Small intestine (tissue), 7 donors: ENCODE data around the gene DGCR2. TPM values are rescaled to one million over a fixed set of nuclear protein-coding genes. Genes with fewer than 3 reads are reported as not detected.
A peak's percentile ranks its signal among the peaks of the same experiment; 100 is the strongest.

ENCODE experiments used
- DNase-seq, 2 donors: peaks; one replicate each; pipeline versions ENCODE4 v3.0.0 to v3.0.0-alpha.2; 2013
- FAIRE-seq: peaks from 2 replicates; lab custom pipeline; 2012; peaks lifted over from hg19 to GRCh38; lab: Jason Lieb, UNC
- H3K27ac ChIP-seq, 3 donors: one replicate each; pipeline ENCODE4 v1.5.1; 2013; ENCODE audit warnings: low read length in 2 of 3, mild to moderate bottlenecking in 2 of 3, control low read depth in 1 of 3, inconsistent platforms in 1 of 3, low read depth in 1 of 3, moderate library complexity in 1 of 3
- H3K27me3 ChIP-seq, 3 donors: one replicate each; pipeline ENCODE4 v1.6.1; 2013; ENCODE audit warnings: low read length in 3 of 3, inconsistent platforms in 1 of 3; ENCODE audit not compliant: control insufficient read depth in 3 of 3, insufficient read depth in 3 of 3
- H3K36me3 ChIP-seq, 3 donors: one replicate each; pipeline ENCODE4 v1.6.1; 2013; ENCODE audit warnings: low read length in 3 of 3, inconsistent platforms in 1 of 3, low read depth in 1 of 3, mild to moderate bottlenecking in 1 of 3, moderate library complexity in 1 of 3; ENCODE audit not compliant: control insufficient read depth in 3 of 3, insufficient read depth in 2 of 3
- H3K4me1 ChIP-seq, 3 donors: one replicate each; pipeline ENCODE4 v1.6.1; 2013; ENCODE audit warnings: low read length in 2 of 3, inconsistent platforms in 1 of 3, low read depth in 1 of 3, mild to moderate bottlenecking in 1 of 3, moderate library complexity in 1 of 3; ENCODE audit not compliant: control insufficient read depth in 3 of 3, insufficient read depth in 2 of 3
- H3K4me3 ChIP-seq, 3 donors: one replicate each; pipeline ENCODE4 v1.5.1; 2013; ENCODE audit warnings: low read length in 3 of 3, control low read depth in 1 of 3, inconsistent platforms in 1 of 3, low read depth in 1 of 3, mild to moderate bottlenecking in 1 of 3, moderate library complexity in 1 of 3
- H3K9me3 ChIP-seq, 2 donors: one replicate each; pipeline ENCODE4 v1.6.1; 2013; ENCODE audit warnings: low read depth in 1 of 2, low read length in 1 of 2; ENCODE audit not compliant: control insufficient read depth in 2 of 2, insufficient read depth in 1 of 2
- WGBS, 3 donors: extraction: QIAGEN DNeasy Blood & Tissue Kit; methylation state at CpG; one replicate each; pipeline ENCODE4 v1.1.7; 2013; 5-methylcytosine and 5-hydroxymethylcytosine counted together
- polyA plus RNA-seq, 4 donors: library from polyadenylated mRNA; stranded (reverse) in 3 of 4; unstranded in 1 of 4; fragments of 200-250 nt in 3 of 4; fragments of 120-200 nt in 1 of 4; gene quantifications; one replicate each; pipeline versions ENCODE4 v1.2.1 to v1.2.3, GENCODE V29; 2013
- donor health status: healthy with polysubstance abuse.
- donor health status: control.
- donor health status: control.
- donor health status: Bipolar disorder and iron deficiency.
- donor health status: healthy.

Gene DGCR2
- polyA plus RNA-seq, 4 donors = 14.8 to 61.6 (median 34.0) TPM

- no peaks in the 10 kb centered on the region for H3K27me3 ChIP-seq
- no peak overlapping the region for H3K27ac ChIP-seq
- H3K9me3 ChIP-seq = no peaks in the 10 kb centered on the region
- FAIRE-seq (no peak), DNase-seq (no peak)
- no peaks in the 10 kb centered on the region for H3K4me1 ChIP-seq
- WGBS, 3 donors = 90 to 94% (median 91%) methylated on average over 5 of the region's 5 CpGs
- no peak overlapping the region for H3K4me3 ChIP-seq
- H3K36me3 ChIP-seq = peaks cover 25 to 61% (median 31%) of the 10 kb centered on the region in 3 donors
Measured at GRCh38 chr22:19048531-19048930, 73.7 kb downstream of the DGCR2 start.

GRCh38 chr22:19047993-19048392 lies 74.2 kb downstream of the DGCR2 start:
- WGBS, 3 donors = 94 to 96% (median 95%) methylated on average over 11 of the region's 11 CpGs
- Histone ChIP-seq H3K4me1 (no peaks in the 10 kb centered on the region), H3K27me3 (no peaks in the 10 kb centered on the region), H3K4me3 (no peak overlapping the region), H3K9me3 (no peaks in the 10 kb centered on the region), H3K27ac (no peak overlapping the region), H3K36me3 (peaks cover 21 to 62% (median 33%) of the 10 kb centered on the region in 3 donors)
- DNase-seq (no peak), FAIRE-seq (no peak)

- Histone ChIP-seq H3K27me3 (no peaks in the 10 kb centered on the region), H3K36me3 (peaks cover 25 to 66% (median 34%) of the 10 kb centered on the region in 3 donors), H3K27ac (no peak overlapping the region), H3K9me3 (no peaks in the 10 kb centered on the region), H3K4me1 (no peaks in the 10 kb centered on the region), H3K4me3 (no peak overlapping the region)
- DNase-seq (no peak), FAIRE-seq (no peak)
- 94 to 96% (median 96%) methylated on average over 5 of the region's 5 CpGs for WGBS, 3 donors
Measured at GRCh38 chr22:19046719-19047609, 75.2 kb downstream of the DGCR2 start.

GRCh38 chr22:19046287-19046686 lies 75.9 kb downstream of the DGCR2 start:
- H3K9me3 ChIP-seq = no peaks in the 10 kb centered on the region
- no peaks in the 10 kb centered on the region for H3K27me3 ChIP-seq
- peaks cover 26 to 73% (median 36%) of the 10 kb centered on the region in 3 donors for H3K36me3 ChIP-seq
- FAIRE-seq (no peak), DNase-seq (no peak)
- WGBS, 3 donors = 92 to 100% (median 97%) methylated on average over 2 of the region's 2 CpGs
- H3K27ac ChIP-seq = no peak overlapping the region
- H3K4me3 ChIP-seq = no peak overlapping the region
- no peaks in the 10 kb centered on the region for H3K4me1 ChIP-seq

GRCh38 chr22:19045094-19045493 lies 77.1 kb downstream of the DGCR2 start:
- FAIRE-seq (no peak), DNase-seq (peak in 1 of 2 donors; percentile 10)
- Histone ChIP-seq H3K36me3 (peaks cover 33 to 82% (median 43%) of the 10 kb centered on the region in 3 donors), H3K4me3 (no peak overlapping the region), H3K4me1 (no peaks in the 10 kb centered on the region), H3K9me3 (no peaks in the 10 kb centered on the region), H3K27ac (no peak overlapping the region), H3K27me3 (no peaks in the 10 kb centered on the region)
- 66 to 83% (median 66%) methylated on average over 7 of the region's 7 CpGs for WGBS, 3 donors

- DNase-seq (no peak), FAIRE-seq (no peak)
- no peak overlapping the region for H3K27ac ChIP-seq
- no peak overlapping the region for H3K4me3 ChIP-seq
- H3K9me3 ChIP-seq = no peaks in the 10 kb centered on the region
- no peaks in the 10 kb centered on the region for H3K27me3 ChIP-seq
- WGBS, 3 donors = 77 to 91% (median 89%) methylated on average over 6 of the region's 6 CpGs
- H3K4me1 ChIP-seq = no peaks in the 10 kb centered on the region
- H3K36me3 ChIP-seq = peaks cover 33 to 89% (median 41%) of the 10 kb centered on the region in 3 donors
Measured at GRCh38 chr22:19044381-19044780, 77.8 kb downstream of the DGCR2 start.

GRCh38 chr22:19043121-19044085 lies 78.8 kb downstream of the DGCR2 start:
- Histone ChIP-seq H3K27ac (no peak overlapping the region), H3K4me3 (no peak overlapping the region), H3K27me3 (no peaks in the 10 kb centered on the region), H3K9me3 (no peaks in the 10 kb centered on the region), H3K4me1 (no peaks in the 10 kb centered on the region), H3K36me3 (peaks cover 33 to 89% (median 38%) of the 10 kb centered on the region in 3 donors)
- 79 to 87% (median 84%) methylated on average over 14 of the region's 14 CpGs for WGBS, 3 donors
- no peak for DNase-seq
- FAIRE-seq = no peak
